Activated CD4-positive, alpha-beta T cell treated with anti-CD3 and anti-CD28 coated beads for 24 hours (primary cell): ENCODE measurements around the gene ARMH2.
"Not testable (repeated sequence)": the region's sequence is repeated elsewhere in the genome, so short reads cannot be mapped to it uniquely, and the experiment has no call there.

Experiments used
- DNase-seq, 2 donors: peaks; one replicate each; pipeline ENCODE4 v3.0.0-alpha.2; 2020; ENCODE audit warnings: low read depth in 2 of 2

ARMH2 gene

GRCh38 chr6:24818346-24818745 lies 19.6 kb upstream of the ARMH2 start:
- DNase-seq, result no peak

GRCh38 chr6:24809728-24810127 lies 11.0 kb upstream of the ARMH2 start:
- DNase-seq, result no peak

DNA sequence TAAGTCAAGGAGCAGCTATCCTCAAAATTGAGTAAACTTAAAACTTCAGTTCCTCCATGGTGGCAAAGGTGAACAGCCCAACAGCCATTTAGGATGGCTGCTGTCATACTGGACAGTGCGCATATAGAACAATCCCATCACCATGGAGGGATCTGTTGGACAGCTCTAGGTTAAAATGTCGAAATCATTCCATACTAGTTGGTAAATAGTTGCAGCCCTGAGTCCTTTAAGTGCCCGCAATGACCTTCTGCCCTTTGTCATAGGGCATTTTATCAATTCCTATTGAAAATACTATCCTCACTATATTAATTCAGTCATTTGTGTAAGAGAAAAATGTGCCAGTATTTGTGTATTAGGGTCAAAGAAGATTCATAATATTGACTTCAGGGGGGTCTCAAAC lies 8.9 kb upstream of the ARMH2 start:
- no peak for DNase-seq

DNA sequence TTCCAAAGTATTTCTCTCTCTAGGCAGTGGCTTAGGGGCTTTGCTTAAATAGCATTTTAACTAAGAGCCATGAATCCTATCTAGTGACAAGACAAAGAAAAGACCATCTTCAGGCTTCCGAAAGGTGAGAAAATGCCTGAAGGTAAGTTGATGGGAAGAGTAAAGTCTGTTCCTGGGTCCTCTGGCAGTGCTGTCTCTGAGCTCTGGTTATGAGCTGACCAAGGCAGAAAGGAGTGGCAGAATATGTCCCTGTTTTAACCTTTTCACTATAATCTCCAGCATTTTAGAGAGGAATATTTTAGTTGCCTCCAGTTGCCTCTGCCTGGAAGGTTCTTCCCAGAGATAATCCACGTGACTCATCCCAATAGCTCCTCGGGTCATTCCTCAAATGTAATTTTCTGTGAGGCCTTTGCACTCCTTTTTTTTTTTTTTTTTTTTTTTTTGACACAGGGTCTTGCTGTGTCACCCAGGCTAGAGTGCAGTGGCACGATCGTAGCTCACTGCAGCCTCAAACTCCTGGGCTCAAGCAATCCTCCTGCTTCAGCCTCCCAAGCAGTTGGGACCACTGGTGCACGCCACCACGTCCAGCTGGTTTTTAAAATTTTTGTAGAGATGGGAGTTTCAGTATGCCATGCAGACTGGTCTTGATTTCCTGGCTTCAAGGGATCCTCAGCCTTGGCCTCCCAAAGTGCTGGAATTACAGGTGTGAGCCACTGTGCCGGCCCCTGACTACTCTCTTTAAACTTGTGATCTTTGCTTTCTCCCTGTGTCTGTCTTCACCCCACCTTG lies 3.7 kb upstream of the ARMH2 start:
- DNase-seq, result no peak

- DNase-seq, result no peak
Measured at GRCh38 chr6:24799541-24799915, 811 bp upstream of the ARMH2 start.

DNA sequence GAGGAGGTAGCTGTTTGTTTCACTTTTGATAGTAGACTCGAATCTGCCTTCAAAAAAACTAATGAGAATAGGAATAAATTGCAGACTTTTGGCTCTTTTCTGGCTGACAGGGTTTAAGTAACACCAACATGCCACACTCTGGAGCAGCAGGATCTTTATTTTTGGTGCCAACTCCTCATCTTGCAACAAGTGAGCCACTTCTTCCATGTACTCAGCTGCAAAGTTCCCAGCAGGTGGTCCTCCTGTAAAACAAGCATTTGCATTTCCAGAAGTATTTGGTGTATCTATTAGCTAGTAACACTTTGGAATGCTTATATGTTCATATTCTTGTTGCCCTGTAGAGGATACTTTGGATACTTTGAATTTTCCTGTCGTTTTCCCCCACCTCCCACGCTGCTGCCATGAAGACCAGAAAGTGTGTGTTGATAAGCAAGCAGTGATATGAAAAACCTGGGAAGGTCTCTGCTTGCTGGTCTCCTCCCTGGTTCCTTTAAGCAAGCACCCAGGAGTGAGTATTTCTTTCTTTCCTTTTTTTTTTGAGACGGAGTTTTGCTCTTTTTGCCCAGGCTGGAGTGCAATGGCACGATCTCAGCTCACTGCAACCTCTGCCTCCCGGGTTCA lies 1.0 kb downstream of the ARMH2 start:
- DNase-seq, result no peak

- no peak for DNase-seq
Measured at GRCh38 chr6:24796616-24797290, 2.0 kb downstream of the ARMH2 start.

DNA sequence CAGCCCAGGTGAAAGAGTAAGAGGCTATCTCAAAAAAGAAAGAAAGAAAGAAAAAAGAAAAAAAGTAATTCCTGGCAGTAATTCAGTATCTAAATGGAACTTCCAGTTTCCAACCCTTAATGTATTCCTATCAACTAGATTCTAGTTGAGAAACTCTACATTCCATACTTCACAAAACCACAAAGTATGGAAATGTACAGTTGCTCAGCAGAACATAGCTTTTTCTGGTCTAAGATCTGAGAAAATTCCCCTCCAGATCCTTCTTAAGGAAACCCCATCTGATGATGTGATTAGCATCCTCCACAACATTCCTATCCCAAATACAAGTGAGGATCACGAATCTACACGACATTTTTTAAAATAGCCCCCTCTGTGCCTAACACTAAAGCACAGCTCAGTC lies 3.6 kb downstream of the ARMH2 start:
- no peak for DNase-seq

DNA sequence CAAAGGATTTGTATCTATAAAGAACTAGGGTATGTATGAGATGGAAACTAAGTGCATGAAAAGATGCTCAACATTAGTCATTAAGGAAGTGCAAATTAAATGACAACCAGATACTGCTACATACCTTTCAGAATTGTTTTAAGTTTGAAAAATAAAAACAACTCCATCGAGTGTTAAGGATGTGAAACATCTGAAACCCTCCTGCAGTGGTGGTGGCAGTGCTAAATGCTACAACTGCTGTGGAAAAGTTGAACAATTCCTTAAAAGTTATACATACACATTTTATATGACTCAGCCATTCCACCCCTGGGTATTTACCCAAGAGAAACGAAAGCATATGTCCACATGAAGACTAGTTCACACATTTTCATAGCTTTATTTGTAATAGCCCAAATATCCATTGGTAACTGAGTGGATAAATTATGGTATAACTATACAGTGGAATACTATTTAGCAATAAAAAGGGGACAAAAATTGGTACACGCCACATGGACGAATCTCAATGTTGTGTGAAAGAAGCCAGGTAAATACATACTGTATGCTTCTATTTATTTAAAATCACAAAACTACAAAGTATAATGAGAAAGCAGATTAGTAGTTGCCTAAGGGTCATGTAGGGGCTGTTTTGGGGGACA lies 10.6 kb downstream of the ARMH2 start:
- no peak for DNase-seq

- DNase-seq, result no peak
Measured at GRCh38 chr6:24780206-24780605, 18.5 kb downstream of the ARMH2 start.

- no peak for DNase-seq
Measured at GRCh38 chr6:24779416-24780016, 19.2 kb downstream of the ARMH2 start.

- no peak for DNase-seq
Measured at GRCh38 chr6:24778878-24779277, 19.8 kb downstream of the ARMH2 start.

- no peak for DNase-seq
Measured at GRCh38 chr6:24778121-24778520, 20.6 kb downstream of the ARMH2 start.

- DNase-seq, result no peak
Measured at GRCh38 chr6:24777227-24777626, 21.5 kb downstream of the ARMH2 start.

- DNase-seq, result no peak
Measured at GRCh38 chr6:24775520-24776058, 23.1 kb downstream of the ARMH2 start.

- peak; percentile 98 to 99 for DNase-seq
Measured at GRCh38 chr6:24774696-24775519, 23.8 kb downstream of the ARMH2 start, which contains the start of gene GMNN. TSS of gene GMNN (plus strand) at chr6:24774937. CDS start at chr6:24777247, 2,310 bp downstream.

- no peak for DNase-seq
Measured at GRCh38 chr6:24768361-24768760, 30.4 kb downstream of the ARMH2 start.

DNA sequence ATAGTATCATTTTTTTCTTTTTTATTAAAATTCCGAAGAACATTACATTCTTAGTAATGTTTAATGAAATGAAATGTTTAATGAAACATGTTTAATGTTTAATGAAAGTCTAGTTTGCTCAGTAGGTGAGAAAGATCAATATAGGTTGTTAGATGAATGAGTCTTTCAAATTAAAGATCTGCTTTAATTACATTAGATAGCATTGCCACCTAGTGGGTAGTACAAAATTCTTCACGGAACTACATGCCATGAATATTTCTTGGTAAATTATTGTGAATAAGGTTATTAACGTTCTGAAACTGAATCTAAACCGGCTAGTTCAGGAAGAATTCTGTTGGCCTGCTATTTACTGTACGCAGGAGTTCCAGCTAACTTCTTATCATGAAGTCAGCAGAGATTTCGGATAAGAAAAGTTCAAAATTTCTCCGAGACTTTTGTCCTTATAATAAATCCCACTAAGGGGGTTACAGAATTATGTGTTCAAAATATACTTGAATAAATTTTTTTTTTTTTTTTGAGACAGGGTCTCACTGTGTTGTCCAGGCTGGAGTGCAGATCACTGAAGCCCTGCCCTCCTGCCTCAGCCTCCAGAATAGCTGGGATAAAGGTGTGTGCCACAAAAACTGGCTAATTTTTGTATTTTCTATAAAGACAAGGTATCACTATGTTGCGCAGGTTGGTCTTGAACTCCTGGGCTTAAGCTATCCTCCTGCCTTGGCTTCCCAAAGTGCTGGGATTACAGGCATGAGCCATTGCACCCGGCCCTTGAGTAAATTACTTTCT lies 31.8 kb downstream of the ARMH2 start:
- DNase-seq, result no peak

- not testable (repeated sequence) for DNase-seq
Measured at GRCh38 chr6:24765968-24766367, 32.7 kb downstream of the ARMH2 start.
